ENCODE measurements around the gene CHN2. TPM values are rescaled to one million over a fixed set of nuclear protein-coding genes. Genes with fewer than 3 reads are reported as not detected.

The CHN2 gene
- total RNA-seq (1 to 10 TPM; 4.5 to 9.0 (median 6.6) TPM), total RNA-seq (0.93 to 11.9 (median 5.6) reads per million in 29 experiments)
- total RNA-seq (2013) = 8.4 TPM

GRCh38 chr7:29194594-29195427 lies at the start of gene CHN2:
Gene CHN2 (plus strand): TSS chr7:29194775.
- CTCF ChIA-PET = interaction anchor here (1.0 to 1.1 kb wide), 2 partner anchors 143 to 214 kb away, joined by 4 to 5 read pairs; no protein-coding TSS in a partner anchor
- DNase-seq = peak in 34 of 35 experiments; percentile 15 to 72 (median 42)
- peak within 1 kb of the TSS; percentile 82 to 86 (median 83) for H3K4me3 Mint-ChIP-seq

GRCh38 chr7:29145553-29146056 lies 49.0 kb upstream of the CHN2 start:
- Mint-ChIP-seq H3K36me3 (no peaks in the 10 kb centered on the region), H3K9me3 (no peaks in the 10 kb centered on the region), H3K4me3 (no peak overlapping the region), H3K4me1 (peaks cover 0 to 10% (median 8%) of the 10 kb centered on the region in 3 donors), H3K27ac (no peak overlapping the region), H3K27me3 (peaks cover 16 to 43% of the 10 kb centered on the region in 2 donors)
- H3K27me3 ChIP-seq (replicated peaks in 1 of 2; ENCODE audit: control insufficient read depth in 2 of 2, extremely low read depth in 1 of 2, insufficient read depth in 2 of 2, low read length in 1 of 2) = peaks cover 2 to 33% of the 10 kb centered on the region in 2 experiments
- ChIA-PET CTCF (no interaction called here), POLR2A (no interaction called here)
- ATAC-seq (replicated peaks in 1 of 4) (no peak), DNase-seq (no peak)
- no peak overlapping the region for H3K27ac ChIP-seq (ENCODE audit: low read length)
- H3K9me3 ChIP-seq = no peaks in the 10 kb centered on the region
- H3K4me3 ChIP-seq (ENCODE audit: control insufficient read depth in 1 of 2, extremely low read depth in 1 of 2, low read length in 1 of 2) = peak overlapping the region in 1 of 2 donors; percentile 52
- WGBS (ENCODE audit: insufficient coverage) = no CpG with 5 or more reads among the region's 8 CpGs
- H3K36me3 ChIP-seq (ENCODE audit: control insufficient read depth in 2 of 2, extremely low read depth in 1 of 2, insufficient read depth in 1 of 2, low read length in 1 of 2) = no peaks in the 10 kb centered on the region
- peaks cover 0 to 6% of the 10 kb centered on the region in 2 experiments for H3K4me1 ChIP-seq (ENCODE audit: control insufficient read depth in 1 of 2, extremely low read depth in 1 of 2, insufficient read depth in 2 of 2, low read length in 2 of 2)

More at GRCh38 chr7:29194594-29195427, at the start of gene CHN2:
- peak within 1 kb of the TSS; percentile 74 to 90 for H3K4me3 ChIP-seq (ENCODE audit: control insufficient read depth in 1 of 2, extremely low read depth in 1 of 2, low read length in 1 of 2)
- ATAC-seq (replicated peaks in 1 of 4) = peak; percentile 74 to 83 (median 78)
- H3K36me3 Mint-ChIP-seq = no peaks in the 10 kb centered on the region
- peaks cover 33 to 40% of the 10 kb centered on the region in 2 donors for H3K27me3 Mint-ChIP-seq
- peak within 1 kb of the TSS; percentile 41 for H3K27ac ChIP-seq (ENCODE audit: low read length)
- peaks cover 12 to 18% of the 10 kb centered on the region in 2 experiments for H3K4me1 ChIP-seq (ENCODE audit: control insufficient read depth in 1 of 2, extremely low read depth in 1 of 2, insufficient read depth in 2 of 2, low read length in 2 of 2)
- H3K9me3 Mint-ChIP-seq = no peaks in the 10 kb centered on the region
- H3K4me1 Mint-ChIP-seq = peaks cover 18 to 35% (median 20%) of the 10 kb centered on the region in 3 donors
- peak within 1 kb of the TSS; percentile 55 to 56 for H3K27ac Mint-ChIP-seq
- POLR2A ChIA-PET = interaction anchor here in 1 of 2 donors (0.6 kb wide), 1 partner anchor 28 kb away, joined by 3 read pairs; no protein-coding TSS in a partner anchor
- peaks cover 0 to 12% of the 10 kb centered on the region in 2 experiments for H3K27me3 ChIP-seq (replicated peaks in 1 of 2; ENCODE audit: control insufficient read depth in 2 of 2, extremely low read depth in 1 of 2, insufficient read depth in 2 of 2, low read length in 1 of 2)
- no peaks in the 10 kb centered on the region for H3K9me3 ChIP-seq
- H3K36me3 ChIP-seq (ENCODE audit: control insufficient read depth in 2 of 2, extremely low read depth in 1 of 2, insufficient read depth in 1 of 2, low read length in 1 of 2) = no peaks in the 10 kb centered on the region
- WGBS (ENCODE audit: insufficient coverage) = under 1% methylated on average over 89 of the region's 89 CpGs

GRCh38 chr7:29146057-29146706 lies 48.4 kb upstream of the CHN2 start, which contains the start of gene CPVL:
Gene CPVL (minus strand): TSS chr7:29146537. CDS start chr7:29121061, 25,476 bp downstream.
- no peaks in the 10 kb centered on the region for H3K36me3 ChIP-seq (ENCODE audit: control insufficient read depth in 2 of 2, extremely low read depth in 1 of 2, insufficient read depth in 1 of 2, low read length in 1 of 2)
- WGBS (ENCODE audit: insufficient coverage) = 3% methylated on average over 37 of the region's 42 CpGs
- DNase-seq = no peak
- ChIA-PET CTCF (no interaction called here), POLR2A (no interaction called here)
- no peak for ATAC-seq (replicated peaks in 1 of 4)
- no peak within 1 kb of the TSS for H3K27ac ChIP-seq (ENCODE audit: low read length)
- peaks cover 0 to 6% of the 10 kb centered on the region in 2 experiments for H3K4me1 ChIP-seq (ENCODE audit: control insufficient read depth in 1 of 2, extremely low read depth in 1 of 2, insufficient read depth in 2 of 2, low read length in 2 of 2)
- H3K27me3 Mint-ChIP-seq = peaks cover 15 to 43% of the 10 kb centered on the region in 2 donors
- H3K4me3 ChIP-seq (ENCODE audit: control insufficient read depth in 1 of 2, extremely low read depth in 1 of 2, low read length in 1 of 2) = peak within 1 kb of the TSS in 1 of 2 donors; percentile 52
- no peaks in the 10 kb centered on the region for H3K9me3 Mint-ChIP-seq
- no peak within 1 kb of the TSS for H3K27ac Mint-ChIP-seq
- no peak within 1 kb of the TSS for H3K4me3 Mint-ChIP-seq
- H3K27me3 ChIP-seq (replicated peaks in 1 of 2; ENCODE audit: control insufficient read depth in 2 of 2, extremely low read depth in 1 of 2, insufficient read depth in 2 of 2, low read length in 1 of 2) = peaks cover 2 to 33% of the 10 kb centered on the region in 2 experiments
- peaks cover 0 to 10% (median 8%) of the 10 kb centered on the region in 3 donors for H3K4me1 Mint-ChIP-seq
- H3K36me3 Mint-ChIP-seq = no peaks in the 10 kb centered on the region
- no peaks in the 10 kb centered on the region for H3K9me3 ChIP-seq

GRCh38 chr7:29146888-29147609 lies 47.5 kb upstream of the CHN2 start:
- ATAC-seq (replicated peaks in 1 of 4) (no peak), DNase-seq (no peak)
- POLR2A ChIA-PET = no interaction called here
- Mint-ChIP-seq H3K27ac (no peak overlapping the region), H3K4me3 (no peak overlapping the region), H3K9me3 (no peaks in the 10 kb centered on the region), H3K4me1 (peaks cover 0 to 10% (median 8%) of the 10 kb centered on the region in 3 donors), H3K36me3 (no peaks in the 10 kb centered on the region), H3K27me3 (peaks cover 15 to 43% of the 10 kb centered on the region in 2 donors)
- H3K27ac ChIP-seq (ENCODE audit: low read length) = no peak overlapping the region
- CTCF ChIA-PET = no interaction called here
- H3K9me3 ChIP-seq = no peaks in the 10 kb centered on the region
- H3K4me3 ChIP-seq (ENCODE audit: control insufficient read depth in 1 of 2, extremely low read depth in 1 of 2, low read length in 1 of 2) = no peak overlapping the region
- WGBS (ENCODE audit: insufficient coverage) = 72% methylated on average over 9 of the region's 14 CpGs
- H3K36me3 ChIP-seq (ENCODE audit: control insufficient read depth in 2 of 2, extremely low read depth in 1 of 2, insufficient read depth in 1 of 2, low read length in 1 of 2) = no peaks in the 10 kb centered on the region
- H3K4me1 ChIP-seq (ENCODE audit: control insufficient read depth in 1 of 2, extremely low read depth in 1 of 2, insufficient read depth in 2 of 2, low read length in 2 of 2) = peaks cover 0 to 6% of the 10 kb centered on the region in 2 experiments
- peaks cover 2 to 31% of the 10 kb centered on the region in 2 experiments for H3K27me3 ChIP-seq (replicated peaks in 1 of 2; ENCODE audit: control insufficient read depth in 2 of 2, extremely low read depth in 1 of 2, insufficient read depth in 2 of 2, low read length in 1 of 2)

- 88% methylated on average over 1 of the region's 4 CpGs for WGBS (ENCODE audit: insufficient coverage)
- Histone ChIP-seq H3K4me3 (ENCODE audit: control insufficient read depth in 1 of 2, extremely low read depth in 1 of 2, low read length in 1 of 2) (no peak overlapping the region), H3K27me3 (replicated peaks in 1 of 2; ENCODE audit: control insufficient read depth in 2 of 2, extremely low read depth in 1 of 2, insufficient read depth in 2 of 2, low read length in 1 of 2) (peaks cover 2 to 33% of the 10 kb centered on the region in 2 experiments), H3K9me3 (no peaks in the 10 kb centered on the region), H3K4me1 (ENCODE audit: control insufficient read depth in 1 of 2, extremely low read depth in 1 of 2, insufficient read depth in 2 of 2, low read length in 2 of 2) (peaks cover 0 to 6% of the 10 kb centered on the region in 2 experiments), H3K36me3 (ENCODE audit: control insufficient read depth in 2 of 2, extremely low read depth in 1 of 2, insufficient read depth in 1 of 2, low read length in 1 of 2) (no peaks in the 10 kb centered on the region), H3K27ac (ENCODE audit: low read length) (no peak overlapping the region)
- Mint-ChIP-seq H3K27me3 (peaks cover 13 to 40% of the 10 kb centered on the region in 2 donors), H3K4me1 (peaks cover 0 to 10% (median 8%) of the 10 kb centered on the region in 3 donors), H3K4me3 (no peak overlapping the region), H3K9me3 (no peaks in the 10 kb centered on the region), H3K36me3 (no peaks in the 10 kb centered on the region), H3K27ac (no peak overlapping the region)
- ATAC-seq (replicated peaks in 1 of 4) (no peak), DNase-seq (no peak)
- CTCF ChIA-PET = no interaction called here
- POLR2A ChIA-PET = no interaction called here
These were observed 46.8 kb upstream of the CHN2 start for GRCh38 chr7:29147821-29148220.

All from T-cell (primary cell).